GM19238 (cell line): ENCODE measurements around the gene RXRA.

ENCODE experiments used
- DNase-seq: peaks from one replicate; pipeline ENCODE4 v3.0.0; 2011; ENCODE audit warnings: low spot score; ENCODE audit not compliant: insufficient read length

Gene RXRA

GRCh38 chr9:134352247-134352933 is 26.1 kb downstream of the RXRA start:
- no peak for DNase-seq

- no peak for DNase-seq
Observed at GRCh38 chr9:134353539-134353938, 27.3 kb downstream of the RXRA start.

GRCh38 chr9:134355158-134355557 is 28.9 kb downstream of the RXRA start:
- no peak for DNase-seq

GRCh38 chr9:134355561-134356279 is 29.5 kb downstream of the RXRA start:
- no peak for DNase-seq

GRCh38 chr9:134356496-134357470 is 30.5 kb downstream of the RXRA start:
- no peak for DNase-seq

GRCh38 chr9:134357631-134358025 is 31.4 kb downstream of the RXRA start:
- no peak for DNase-seq

- no peak for DNase-seq
Observed at GRCh38 chr9:134358026-134358661, 31.9 kb downstream of the RXRA start.

GRCh38 chr9:134358662-134359319 is 32.5 kb downstream of the RXRA start:
- no peak for DNase-seq

GRCh38 chr9:134359493-134360179 is 33.4 kb downstream of the RXRA start:
- DNase-seq = no peak

GRCh38 chr9:134360180-134360759 is 34.0 kb downstream of the RXRA start:
- no peak for DNase-seq

- no peak for DNase-seq
Observed at GRCh38 chr9:134360897-134361296, 34.6 kb downstream of the RXRA start.

GRCh38 chr9:134361426-134361825 is 35.2 kb downstream of the RXRA start:
- no peak for DNase-seq

- no peak for DNase-seq
Observed at GRCh38 chr9:134361843-134362414, 35.7 kb downstream of the RXRA start.

- no peak for DNase-seq
Observed at GRCh38 chr9:134363450-134363849, 37.2 kb downstream of the RXRA start.

GRCh38 chr9:134364391-134365114 is 38.3 kb downstream of the RXRA start:
- no peak for DNase-seq

- DNase-seq = no peak
Observed at GRCh38 chr9:134365115-134365596, 38.9 kb downstream of the RXRA start.

- DNase-seq = no peak
Observed at GRCh38 chr9:134365791-134366222, 39.6 kb downstream of the RXRA start.

- no peak for DNase-seq
Observed at GRCh38 chr9:134366223-134367031, 40.2 kb downstream of the RXRA start.
